Bronchial epithelial cell (primary cell): Measurements from ENCODE around the gene TBR1. TPM values are rescaled to one million over a fixed set of nuclear protein-coding genes. Genes with fewer than 3 reads are reported as not detected.
A peak's percentile ranks its signal among the peaks of the same experiment; 100 is the strongest.

Experiments used
- DNase-seq: peaks from one replicate; pipeline ENCODE4 v3.0.0-alpha.2; 2010; ENCODE audit warnings: low read depth
- FAIRE-seq: peaks from 2 replicates; lab custom pipeline; 2011; peaks lifted over from hg19 to GRCh38; lab: Jason Lieb, UNC
- H3K27me3 ChIP-seq: 2 replicates; pipeline ENCODE4 v1.5.1; 2011; ENCODE audit warnings: low read length; ENCODE audit not compliant: control insufficient read depth, insufficient read depth
- H3K36me3 ChIP-seq: 2 replicates; pipeline ENCODE4 v1.5.1; 2011; ENCODE audit warnings: low read length; ENCODE audit not compliant: control insufficient read depth, insufficient read depth
- H3K4me3 ChIP-seq: 2 replicates; pipeline ENCODE4 v1.5.1; 2011; ENCODE audit warnings: mild to moderate bottlenecking, low read depth, low read length, control low read depth
- total RNA-seq: library from RNA; depleted of rRNA; stranded (reverse); fragments of >200 nt; gene quantifications from 2 replicates; pipeline ENCODE4 v1.2.1, GENCODE V29; 2014
- TF ChIP-seq, protein P1 (sequence below): IDR thresholded peaks from 2 replicates; pipeline ENCODE4 v1.5.1; 2011; ENCODE audit warnings: mild to moderate bottlenecking, moderate library complexity, low read length, control low read depth, inconsistent platforms; ENCODE audit not compliant: insufficient read depth, severe bottlenecking

TBR1 gene
- total RNA-seq, 1 donor from 2014 or later = under 0.01 TPM

DNA sequence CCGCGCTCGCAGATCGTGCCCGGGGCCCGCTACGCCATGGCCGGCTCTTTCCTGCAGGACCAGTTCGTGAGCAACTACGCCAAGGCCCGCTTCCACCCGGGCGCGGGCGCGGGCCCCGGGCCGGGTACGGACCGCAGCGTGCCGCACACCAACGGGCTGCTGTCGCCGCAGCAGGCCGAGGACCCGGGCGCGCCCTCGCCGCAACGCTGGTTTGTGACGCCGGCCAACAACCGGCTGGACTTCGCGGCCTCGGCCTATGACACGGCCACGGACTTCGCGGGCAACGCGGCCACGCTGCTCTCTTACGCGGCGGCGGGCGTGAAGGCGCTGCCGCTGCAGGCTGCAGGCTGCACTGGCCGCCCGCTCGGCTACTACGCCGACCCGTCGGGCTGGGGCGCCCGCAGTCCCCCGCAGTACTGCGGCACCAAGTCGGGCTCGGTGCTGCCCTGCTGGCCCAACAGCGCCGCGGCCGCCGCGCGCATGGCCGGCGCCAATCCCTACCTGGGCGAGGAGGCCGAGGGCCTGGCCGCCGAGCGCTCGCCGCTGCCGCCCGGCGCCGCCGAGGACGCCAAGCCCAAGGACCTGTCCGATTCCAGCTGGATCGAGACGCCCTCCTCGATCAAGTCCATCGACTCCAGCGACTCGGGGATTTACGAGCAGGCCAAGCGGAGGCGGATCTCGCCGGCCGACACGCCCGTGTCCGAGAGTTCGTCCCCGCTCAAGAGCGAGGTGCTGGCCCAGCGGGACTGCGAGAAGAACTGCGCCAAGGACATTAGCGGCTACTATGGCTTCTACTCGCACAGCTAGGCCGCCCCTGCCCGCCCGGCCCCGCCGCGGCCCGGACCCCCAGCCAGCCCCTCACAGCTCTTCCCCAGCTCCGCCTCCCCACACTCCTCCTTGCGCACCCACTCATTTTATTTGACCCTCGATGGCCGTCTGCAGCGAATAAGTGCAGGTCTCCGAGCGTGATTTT is 7.6 kb downstream of the TBR1 start:
- TF ChIP-seq, protein P1, sequence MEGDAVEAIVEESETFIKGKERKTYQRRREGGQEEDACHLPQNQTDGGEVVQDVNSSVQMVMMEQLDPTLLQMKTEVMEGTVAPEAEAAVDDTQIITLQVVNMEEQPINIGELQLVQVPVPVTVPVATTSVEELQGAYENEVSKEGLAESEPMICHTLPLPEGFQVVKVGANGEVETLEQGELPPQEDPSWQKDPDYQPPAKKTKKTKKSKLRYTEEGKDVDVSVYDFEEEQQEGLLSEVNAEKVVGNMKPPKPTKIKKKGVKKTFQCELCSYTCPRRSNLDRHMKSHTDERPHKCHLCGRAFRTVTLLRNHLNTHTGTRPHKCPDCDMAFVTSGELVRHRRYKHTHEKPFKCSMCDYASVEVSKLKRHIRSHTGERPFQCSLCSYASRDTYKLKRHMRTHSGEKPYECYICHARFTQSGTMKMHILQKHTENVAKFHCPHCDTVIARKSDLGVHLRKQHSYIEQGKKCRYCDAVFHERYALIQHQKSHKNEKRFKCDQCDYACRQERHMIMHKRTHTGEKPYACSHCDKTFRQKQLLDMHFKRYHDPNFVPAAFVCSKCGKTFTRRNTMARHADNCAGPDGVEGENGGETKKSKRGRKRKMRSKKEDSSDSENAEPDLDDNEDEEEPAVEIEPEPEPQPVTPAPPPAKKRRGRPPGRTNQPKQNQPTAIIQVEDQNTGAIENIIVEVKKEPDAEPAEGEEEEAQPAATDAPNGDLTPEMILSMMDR = no peak
- DNase-seq (no peak), FAIRE-seq (no peak)
- no peaks in the 10 kb centered on the region for H3K36me3 ChIP-seq
- peak overlapping the region; percentile 16 for H3K4me3 ChIP-seq
- H3K27me3 ChIP-seq = peaks cover 55% of the 10 kb centered on the region

DNA sequence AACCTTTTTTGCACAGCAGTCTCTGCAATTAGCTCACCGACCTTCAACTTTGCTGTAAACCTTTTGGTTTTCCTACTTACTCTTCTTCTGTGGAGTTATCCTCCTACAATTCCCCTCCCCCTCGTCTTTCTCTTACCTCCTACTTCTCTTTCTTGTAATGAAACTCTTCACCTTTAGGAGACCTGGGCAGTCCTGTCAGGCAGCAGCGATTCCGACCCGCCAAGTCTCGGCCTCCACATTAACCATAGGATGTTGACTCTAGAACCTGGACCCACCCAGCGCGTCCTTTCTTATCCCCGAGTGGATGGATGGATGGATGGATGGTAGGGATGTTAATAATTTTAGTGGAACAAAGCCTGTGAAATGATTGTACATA is 8.3 kb downstream of the TBR1 start:
- Histone ChIP-seq H3K4me3 (no peak overlapping the region), H3K27me3 (peaks cover 50% of the 10 kb centered on the region), H3K36me3 (no peaks in the 10 kb centered on the region)
- TF ChIP-seq, protein P1 = no peak
- no peak for DNase-seq
- no peak for FAIRE-seq

- DNase-seq (no peak), FAIRE-seq (no peak)
- Histone ChIP-seq H3K27me3 (peaks cover 49% of the 10 kb centered on the region), H3K4me3 (no peak overlapping the region), H3K36me3 (no peaks in the 10 kb centered on the region)
- TF ChIP-seq, protein P1 = no peak
Measured at GRCh38 chr2:161424891-161425727, 9.0 kb downstream of the TBR1 start.

DNA sequence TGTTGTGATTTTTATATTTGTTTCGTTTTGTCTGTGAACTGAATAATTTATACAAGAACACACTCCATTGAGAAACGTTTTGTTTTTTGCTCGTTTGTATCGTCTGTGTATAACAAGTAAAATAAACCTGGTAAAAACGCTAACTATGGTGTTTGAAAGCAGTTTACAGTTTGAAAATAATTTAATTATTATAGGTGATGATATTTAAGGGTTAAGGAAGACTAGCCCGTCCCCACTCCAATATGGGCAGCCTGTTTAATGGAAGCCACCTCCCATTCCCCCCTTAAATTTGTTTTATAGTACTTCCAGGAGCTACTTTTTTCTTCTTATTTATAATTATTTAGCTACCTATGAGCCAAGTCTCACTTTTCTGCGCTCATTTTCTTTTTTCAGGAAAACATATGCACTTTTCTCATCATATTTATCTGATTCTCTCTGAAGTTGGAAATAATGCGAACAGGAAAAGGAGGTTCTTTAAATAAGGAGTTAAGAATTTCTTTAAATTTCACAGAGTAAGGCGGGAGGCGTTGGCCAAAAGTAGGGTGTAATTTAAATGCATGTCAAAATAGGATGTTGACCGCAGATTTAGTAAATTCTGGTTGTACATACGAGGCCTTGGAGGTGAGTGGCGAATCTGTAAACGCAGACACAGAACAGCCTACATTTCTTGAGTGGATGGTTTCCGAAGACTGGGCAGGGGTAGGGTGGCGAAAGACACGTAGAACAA is 9.8 kb downstream of the TBR1 start:
- DNase-seq = no peak
- Histone ChIP-seq H3K27me3 (peaks cover 47% of the 10 kb centered on the region), H3K36me3 (no peaks in the 10 kb centered on the region), H3K4me3 (no peak overlapping the region)
- TF ChIP-seq, protein P1 = no peak
- FAIRE-seq = peak; percentile 13

DNA sequence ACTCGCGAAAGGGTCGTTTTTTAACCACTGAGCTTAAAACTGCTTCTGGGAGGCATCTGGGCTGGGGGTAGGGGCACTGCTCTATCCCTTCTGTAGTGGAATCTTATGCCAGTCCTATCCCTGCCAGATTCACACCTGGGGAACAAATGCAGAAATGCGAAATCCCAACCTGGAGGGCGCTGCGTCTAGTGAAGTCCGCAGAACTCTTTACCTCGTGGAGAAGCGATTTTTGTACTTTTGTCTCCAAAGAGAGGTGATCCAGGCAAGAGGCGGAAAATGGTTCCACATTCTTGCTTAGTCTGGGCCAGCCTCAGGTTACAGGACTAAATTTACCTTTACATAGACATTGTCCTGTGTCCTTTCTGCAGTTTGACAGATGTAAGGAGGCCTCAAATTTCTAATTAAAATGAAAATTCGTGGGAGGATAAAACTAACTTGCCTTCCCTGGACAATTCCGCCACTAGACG is 10.4 kb downstream of the TBR1 start:
- DNase-seq = no peak
- H3K27me3 ChIP-seq = peaks cover 47% of the 10 kb centered on the region
- no peak for FAIRE-seq
- TF ChIP-seq, protein P1 = peak; percentile 37
- no peak overlapping the region for H3K4me3 ChIP-seq
- H3K36me3 ChIP-seq = no peaks in the 10 kb centered on the region
